ENCODE data around the gene POLR3GL.

POLR3GL gene

GRCh38 chr1:145956361-145956760 lies 8.1 kb upstream of the POLR3GL start:
- Histone ChIP-seq H3K9me3 (replicated peaks in 1 of 11) (no peaks in the 10 kb centered on the region), H3K4me1 (peaks cover 55 to 65% (median 58%) of the 10 kb centered on the region in 10 experiments), H3K4me2 (peak overlapping the region; percentile 86 to 100 (median 97)), H4K20me1 (no peaks in the 10 kb centered on the region; a peak in 2 of 22 replicates), H3K36me3 (peaks cover 0 to 13% (median 4%) of the 10 kb centered on the region in 11 experiments; a peak in 7 of 22 replicates), H3K27ac (peak overlapping the region; percentile 36 to 84 (median 78); a peak in 17 of 22 replicates), H3K4me3 (peak overlapping the region; percentile 54 to 80 (median 72)), H3K27me3 (peaks cover 2 to 7% (median 5%) of the 10 kb centered on the region in 11 experiments; a peak in 21 of 22 replicates), H3K9ac (peak overlapping the region; percentile 74 to 87 (median 83))
- TF ChIP-seq Cebpa-rat (IDR thresholded peaks at IDR 0.05) = no peak

GRCh38 chr1:145956781-145957442 lies 7.6 kb upstream of the POLR3GL start:
- Histone ChIP-seq H3K27ac (peak overlapping the region; percentile 36 to 84 (median 78); a peak in 21 of 22 replicates), H3K9me3 (replicated peaks in 1 of 11) (no peaks in the 10 kb centered on the region), H3K27me3 (peaks cover 6 to 12% (median 11%) of the 10 kb centered on the region in 11 experiments; a peak in 21 of 22 replicates), H3K4me2 (peak overlapping the region; percentile 86 to 100 (median 97)), H3K36me3 (peaks cover 0 to 13% (median 4%) of the 10 kb centered on the region in 11 experiments; a peak in 7 of 22 replicates), H3K4me3 (peak overlapping the region; percentile 54 to 80 (median 72)), H4K20me1 (no peaks in the 10 kb centered on the region; a peak in 2 of 22 replicates), H3K4me1 (peaks cover 56 to 66% (median 60%) of the 10 kb centered on the region in 10 experiments), H3K9ac (peak overlapping the region; percentile 74 to 87 (median 83))
- TF ChIP-seq Cebpa-rat (IDR thresholded peaks at IDR 0.05) = no peak

DNA sequence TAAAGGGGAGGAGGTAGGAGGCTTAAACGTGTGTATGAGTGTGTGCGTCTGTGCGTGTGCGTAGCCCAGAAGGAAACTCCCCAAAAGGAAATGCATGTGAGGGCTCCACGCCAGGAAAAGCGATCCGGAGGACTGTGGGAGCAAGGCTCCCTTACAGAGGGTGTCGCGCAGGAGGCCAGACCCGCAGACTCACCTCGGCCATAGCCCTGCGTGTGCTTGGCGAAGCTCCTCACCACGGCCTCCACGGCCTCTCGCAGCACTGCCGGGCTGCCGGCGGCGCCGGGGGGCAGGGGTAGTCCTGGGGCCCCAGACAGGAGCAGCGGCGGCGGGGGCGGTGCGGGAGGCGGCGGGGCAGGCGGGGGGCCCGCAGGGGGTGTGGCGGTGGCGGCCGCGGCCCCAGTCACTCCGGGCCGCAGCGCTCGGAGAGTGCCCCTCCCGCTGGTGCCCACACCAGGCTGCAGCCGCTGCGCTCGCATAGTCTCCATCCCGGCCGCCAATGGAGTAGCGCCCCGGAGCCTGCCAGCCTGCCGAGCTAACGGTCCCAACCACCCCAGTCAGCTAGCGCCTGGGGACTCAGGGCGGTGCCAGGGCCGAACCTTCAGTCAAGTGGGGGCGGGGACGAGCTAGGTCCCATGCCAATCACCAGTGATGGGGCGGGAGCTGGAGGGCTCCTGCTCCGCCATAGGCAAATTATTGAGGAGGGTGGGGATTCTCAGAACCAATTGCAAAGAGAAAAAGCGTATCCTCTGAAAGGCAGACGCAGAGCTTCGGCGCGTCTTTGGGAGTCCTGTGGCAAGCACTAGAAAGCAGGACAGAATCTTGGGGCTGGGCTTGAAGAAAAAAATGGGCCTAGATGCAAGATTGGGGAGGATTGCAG lies 6.8 kb upstream of the POLR3GL start, which contains the start of gene LIX1L:
Gene LIX1L, minus strand, starts transcription at position 575 of the 877 bp plus-strand sequence. Its CDS starts 90 bp downstream, at position 485.
- peak within 1 kb of the TSS; percentile 74 to 87 (median 83) for H3K9ac ChIP-seq
- peak within 1 kb of the TSS; percentile 36 to 84 (median 78); a peak in 21 of 22 replicates for H3K27ac ChIP-seq
- H3K27me3 ChIP-seq = peaks cover 6 to 20% (median 18%) of the 10 kb centered on the region in 11 experiments; a peak in 21 of 22 replicates

DNA sequence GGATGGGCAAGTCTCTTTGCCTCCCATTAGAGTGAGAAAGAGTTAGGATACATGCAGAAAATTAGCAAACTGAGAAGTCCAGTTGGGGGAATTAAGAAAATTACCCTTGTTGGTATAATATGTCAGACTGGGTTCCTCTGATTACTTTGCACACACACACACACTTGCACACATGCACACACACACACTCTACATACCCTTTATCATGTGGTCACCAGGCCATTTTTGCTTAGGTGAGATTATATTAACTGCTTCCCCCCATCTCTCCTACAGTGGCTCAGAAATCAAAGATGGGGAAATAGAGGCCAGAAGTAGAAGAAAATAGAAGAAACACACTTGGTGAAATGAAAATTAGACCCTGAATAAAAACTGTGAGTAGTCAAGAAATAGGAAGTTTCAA lies 5.8 kb upstream of the POLR3GL start:
- H3K9ac ChIP-seq = no peak overlapping the region

More for the DNA sequence above, 6.8 kb upstream of the POLR3GL start, which contains the start of gene LIX1L:
- TF ChIP-seq Cebpa-rat (IDR thresholded peaks at IDR 0.05) = no peak
- peak within 1 kb of the TSS; percentile 97 to 100 (median 100) for H3K4me2 ChIP-seq
- H3K4me3 ChIP-seq = peak within 1 kb of the TSS; percentile 54 to 80 (median 72)
- no peaks in the 10 kb centered on the region; a peak in 2 of 22 replicates for H4K20me1 ChIP-seq
- no peaks in the 10 kb centered on the region for H3K9me3 ChIP-seq (replicated peaks in 1 of 11)
- peaks cover 63 to 72% (median 67%) of the 10 kb centered on the region in 10 experiments for H3K4me1 ChIP-seq
- peaks cover 0 to 13% (median 0%) of the 10 kb centered on the region in 11 experiments; a peak in 6 of 22 replicates for H3K36me3 ChIP-seq

DNA sequence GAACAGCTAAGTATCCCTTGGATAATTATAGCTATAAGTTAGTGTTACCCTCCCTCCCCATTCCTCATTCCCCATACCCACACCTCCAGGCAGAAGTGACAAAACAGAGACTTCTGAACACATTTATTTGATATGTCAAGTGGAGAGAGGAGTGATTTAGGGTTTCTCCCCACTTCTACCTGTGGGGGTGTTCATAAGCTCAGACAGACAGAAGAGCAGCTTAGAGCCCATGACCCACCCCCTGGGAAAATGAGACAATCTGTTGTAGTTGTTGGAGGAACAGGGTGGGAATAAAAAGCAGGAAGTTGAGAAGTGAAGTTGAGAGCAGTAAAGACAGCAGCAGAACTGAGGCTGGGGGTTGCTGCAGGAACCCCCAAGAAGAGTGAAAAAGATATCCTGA lies 5.2 kb upstream of the POLR3GL start:
- peak overlapping the region; percentile 97 to 100 (median 100) for H3K4me2 ChIP-seq
- H3K36me3 ChIP-seq = peaks cover 0 to 8% (median 0%) of the 10 kb centered on the region in 11 experiments; a peak in 2 of 22 replicates
- H3K27me3 ChIP-seq = peaks cover 6 to 33% (median 29%) of the 10 kb centered on the region in 11 experiments; a peak in 21 of 22 replicates
- H4K20me1 ChIP-seq = no peaks in the 10 kb centered on the region; a peak in 2 of 22 replicates
- H3K4me1 ChIP-seq = peaks cover 79 to 88% (median 82%) of the 10 kb centered on the region in 10 experiments
- H3K9ac ChIP-seq = peak overlapping the region in 2 of 11 experiments; percentile 83 to 84; a peak in 3 of 22 replicates
- no peak for TF ChIP-seq Cebpa-rat (IDR thresholded peaks at IDR 0.05)
- H3K27ac ChIP-seq = no peak overlapping the region; a peak in 2 of 22 replicates
- H3K9me3 ChIP-seq (replicated peaks in 1 of 11) = no peaks in the 10 kb centered on the region
- H3K4me3 ChIP-seq = peak overlapping the region in 2 of 10 experiments; percentile 71 to 76; a peak in 1 of 20 replicates

More for the DNA sequence above, 5.8 kb upstream of the POLR3GL start:
- Histone ChIP-seq H3K4me3 (peak overlapping the region in 2 of 10 experiments; percentile 69 to 73; a peak in 1 of 20 replicates), H3K4me1 (peaks cover 74 to 83% (median 78%) of the 10 kb centered on the region in 10 experiments), H3K9me3 (replicated peaks in 1 of 11) (no peaks in the 10 kb centered on the region), H4K20me1 (no peaks in the 10 kb centered on the region; a peak in 2 of 22 replicates), H3K36me3 (peaks cover 0 to 8% (median 0%) of the 10 kb centered on the region in 11 experiments; a peak in 4 of 22 replicates), H3K27me3 (peaks cover 6 to 30% (median 29%) of the 10 kb centered on the region in 11 experiments; a peak in 21 of 22 replicates), H3K27ac (no peak overlapping the region), H3K4me2 (peak overlapping the region; percentile 97 to 100 (median 100))
- no peak for TF ChIP-seq Cebpa-rat (IDR thresholded peaks at IDR 0.05)

GRCh38 chr1:145959957-145960467 lies 4.5 kb upstream of the POLR3GL start:
- H4K20me1 ChIP-seq = no peaks in the 10 kb centered on the region; a peak in 2 of 22 replicates
- peak overlapping the region; percentile 97 to 100 (median 100) for H3K4me2 ChIP-seq
- H3K4me3 ChIP-seq = peak overlapping the region; percentile 67 to 84 (median 79)
- no peak for TF ChIP-seq Cebpa-rat (IDR thresholded peaks at IDR 0.05)
- H3K27ac ChIP-seq = peak overlapping the region in 8 of 11 experiments; percentile 58 to 77 (median 72); a peak in 13 of 22 replicates
- H3K27me3 ChIP-seq = peaks cover 6 to 33% (median 29%) of the 10 kb centered on the region in 11 experiments; a peak in 21 of 22 replicates
- peaks cover 0 to 4% (median 0%) of the 10 kb centered on the region in 11 experiments; a peak in 1 of 22 replicates for H3K36me3 ChIP-seq
- peaks cover 73 to 83% (median 80%) of the 10 kb centered on the region in 10 experiments for H3K4me1 ChIP-seq
- H3K9me3 ChIP-seq (replicated peaks in 1 of 11) = no peaks in the 10 kb centered on the region
- H3K9ac ChIP-seq = peak overlapping the region in 10 of 11 experiments; percentile 71 to 84 (median 81); a peak in 20 of 22 replicates

GRCh38 chr1:145960468-145961108 lies 3.9 kb upstream of the POLR3GL start:
- Histone ChIP-seq H3K4me2 (peak overlapping the region; percentile 97 to 100 (median 100)), H3K27ac (peak overlapping the region; percentile 53 to 77 (median 67); a peak in 21 of 22 replicates), H3K27me3 (peaks cover 6 to 33% (median 29%) of the 10 kb centered on the region in 11 experiments; a peak in 21 of 22 replicates), H4K20me1 (no peaks in the 10 kb centered on the region; a peak in 1 of 22 replicates), H3K36me3 (no peaks in the 10 kb centered on the region), H3K4me1 (peaks cover 73 to 83% (median 79%) of the 10 kb centered on the region in 10 experiments), H3K4me3 (peak overlapping the region; percentile 67 to 84 (median 79)), H3K9me3 (replicated peaks in 1 of 11) (no peaks in the 10 kb centered on the region), H3K9ac (peak overlapping the region; percentile 71 to 84 (median 80))
- TF ChIP-seq Cebpa-rat (IDR thresholded peaks at IDR 0.05) = no peak
